ENCODE results near the gene METTL25B.

METTL25B gene

DNA sequence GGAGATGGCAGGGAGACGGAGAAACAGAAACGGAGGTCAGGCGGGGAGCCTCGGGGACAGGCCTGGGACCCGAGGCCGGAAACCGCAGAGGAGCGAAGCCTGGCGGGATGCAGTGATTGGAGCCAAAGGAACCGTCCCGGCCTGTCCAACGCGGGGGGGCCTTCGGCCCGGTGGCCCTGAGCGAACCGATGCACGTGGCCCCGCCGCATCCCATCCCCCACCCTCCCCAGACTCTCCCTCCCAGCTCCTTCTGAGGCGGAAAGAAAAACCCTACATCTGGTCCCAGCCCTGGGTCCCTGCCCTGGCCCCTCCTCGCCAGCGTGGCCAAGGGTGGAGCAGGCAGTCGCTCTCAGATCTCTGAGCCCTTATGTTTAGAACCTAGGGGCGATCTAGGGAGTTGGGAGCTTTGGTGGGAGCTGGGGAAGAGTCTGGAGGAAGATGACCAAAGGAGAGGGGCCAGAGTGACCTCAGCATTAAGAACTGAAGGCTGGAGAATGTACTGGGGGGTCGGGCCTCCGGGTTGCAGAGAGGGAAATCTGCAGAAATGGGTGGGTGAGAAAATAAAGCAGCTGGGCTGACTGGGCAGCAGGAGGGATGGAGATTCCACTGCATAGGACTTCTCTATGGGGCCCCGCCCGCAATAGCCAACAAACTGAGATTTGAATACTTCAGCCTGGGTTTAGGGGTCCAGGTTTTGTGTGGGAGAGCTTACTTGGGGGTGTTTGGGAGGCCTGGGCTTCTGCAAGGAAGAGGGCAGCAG is 21.4 kb upstream of the METTL25B start:
- TF ChIP-seq POLR2A (IDR thresholded peaks at IDR 0.05; ENCODE audit: low read depth, low read length), result no peak
- no peak for DNase-seq (ENCODE audit: insufficient read length, low spot score)
- FAIRE-seq, result no peak

- FAIRE-seq (no peak), DNase-seq (ENCODE audit: insufficient read length, low spot score) (no peak)
- TF ChIP-seq POLR2AphosphoS5 (IDR thresholded peaks at IDR 0.05; ENCODE audit: low read depth, low read length) (no peak), PAX5 (IDR thresholded peaks at IDR 0.05; ENCODE audit: insufficient read depth, low read length, severe bottlenecking) (no peak), POLR2A (IDR thresholded peaks at IDR 0.05; ENCODE audit: low read depth, low read length) (no peak), SPI1 (IDR thresholded peaks at IDR 0.05; ENCODE audit: low read depth, low read length) (no peak), POU2F2 (IDR thresholded peaks at IDR 0.05; ENCODE audit: low read depth, low read length) (no peak), TAF1 (IDR thresholded peaks at IDR 0.05; ENCODE audit: low read depth, low read length) (no peak)
Measured at GRCh38 chr1:156707417-156708217, 20.7 kb upstream of the METTL25B start.

- no peak for DNase-seq (ENCODE audit: insufficient read length, low spot score)
- TF ChIP-seq POLR2AphosphoS5 (IDR thresholded peaks at IDR 0.05; ENCODE audit: low read depth, low read length), result no peak
- no peak for TF ChIP-seq POU2F2 (IDR thresholded peaks at IDR 0.05; ENCODE audit: low read depth, low read length)
- TF ChIP-seq POLR2A (IDR thresholded peaks at IDR 0.05; ENCODE audit: low read depth, low read length), result no peak
- no peak for TF ChIP-seq PAX5 (IDR thresholded peaks at IDR 0.05; ENCODE audit: insufficient read depth, low read length, severe bottlenecking)
- TF ChIP-seq TAF1 (IDR thresholded peaks at IDR 0.05; ENCODE audit: low read depth, low read length), result no peak
- no peak for TF ChIP-seq SPI1 (IDR thresholded peaks at IDR 0.05; ENCODE audit: low read depth, low read length)
- FAIRE-seq, result no peak
Measured at GRCh38 chr1:156708218-156708661, 20.0 kb upstream of the METTL25B start.

DNA sequence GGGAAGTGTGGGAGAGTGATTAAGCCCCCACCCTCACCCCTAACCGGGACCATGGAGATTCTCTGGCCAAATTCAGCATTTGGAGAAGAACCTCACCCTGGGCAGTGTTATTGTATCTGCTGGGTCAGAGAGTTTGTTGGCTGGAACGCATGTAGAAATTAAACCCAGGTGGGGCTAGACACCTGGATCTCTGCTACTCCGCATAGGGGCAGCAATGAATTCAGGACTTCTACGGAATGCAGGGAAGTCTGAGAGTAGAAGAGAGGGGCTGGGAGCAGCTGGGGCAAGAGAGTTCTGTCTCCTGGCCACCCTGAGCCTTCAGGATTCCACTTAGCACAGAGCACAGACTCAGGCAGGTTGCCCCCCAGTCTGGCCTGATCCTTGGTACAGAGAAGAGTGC is 19.2 kb upstream of the METTL25B start:
- TF ChIP-seq SPI1 (IDR thresholded peaks at IDR 0.05; ENCODE audit: low read depth, low read length) (no peak), PAX5 (IDR thresholded peaks at IDR 0.05; ENCODE audit: insufficient read depth, low read length, severe bottlenecking) (no peak), POLR2A (IDR thresholded peaks at IDR 0.05; ENCODE audit: low read depth, low read length) (no peak), TAF1 (IDR thresholded peaks at IDR 0.05; ENCODE audit: low read depth, low read length) (no peak), POU2F2 (IDR thresholded peaks at IDR 0.05; ENCODE audit: low read depth, low read length) (no peak), POLR2AphosphoS5 (IDR thresholded peaks at IDR 0.05; ENCODE audit: low read depth, low read length) (no peak)
- DNase-seq (ENCODE audit: insufficient read length, low spot score) (no peak), FAIRE-seq (no peak)

DNA sequence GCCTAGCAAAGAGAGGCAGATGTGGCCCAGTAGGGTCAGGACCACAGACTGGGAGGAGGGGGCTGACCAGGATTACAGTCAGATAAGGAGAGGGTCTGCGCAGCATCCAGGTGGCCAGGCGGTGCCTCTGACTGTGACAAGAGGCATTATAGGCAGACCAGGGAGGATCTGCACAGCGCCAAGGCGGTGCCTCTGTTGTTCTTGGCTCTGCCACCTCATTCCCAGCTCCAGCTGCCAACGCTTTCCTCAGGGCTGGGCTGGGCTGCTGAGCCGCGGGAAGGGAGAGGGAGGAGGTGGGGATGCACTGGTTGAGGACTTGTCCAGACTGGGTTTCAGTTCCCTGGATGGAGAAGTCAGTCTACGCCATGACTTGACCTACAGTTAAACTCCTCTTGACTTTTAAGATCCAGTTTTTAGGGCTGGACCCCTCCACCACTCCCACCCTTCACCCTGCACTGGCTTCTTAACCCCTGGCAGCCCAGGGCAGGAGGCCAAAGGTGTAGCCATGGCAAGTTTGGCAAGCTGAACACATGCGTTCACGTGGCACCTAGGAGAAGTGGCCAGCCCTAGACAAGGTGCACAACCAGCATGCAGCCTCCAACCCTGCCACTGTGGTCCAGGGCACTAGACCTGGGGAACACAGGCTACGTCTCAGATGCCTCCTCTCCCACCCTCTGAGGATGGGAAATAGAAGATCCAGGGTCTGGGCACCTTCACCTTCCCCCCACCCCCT is 18.3 kb upstream of the METTL25B start:
- no peak for DNase-seq (ENCODE audit: insufficient read length, low spot score)
- no peak for FAIRE-seq
- TF ChIP-seq POU2F2 (IDR thresholded peaks at IDR 0.05; ENCODE audit: low read depth, low read length) (no peak), SPI1 (IDR thresholded peaks at IDR 0.05; ENCODE audit: low read depth, low read length) (no peak), POLR2A (IDR thresholded peaks at IDR 0.05; ENCODE audit: low read depth, low read length) (no peak), PAX5 (IDR thresholded peaks at IDR 0.05; ENCODE audit: insufficient read depth, low read length, severe bottlenecking) (no peak), TAF1 (IDR thresholded peaks at IDR 0.05; ENCODE audit: low read depth, low read length) (no peak), POLR2AphosphoS5 (IDR thresholded peaks at IDR 0.05; ENCODE audit: low read depth, low read length) (no peak)

GRCh38 chr1:156711011-156711817 is 17.1 kb upstream of the METTL25B start:
- FAIRE-seq (no peak), DNase-seq (ENCODE audit: insufficient read length, low spot score) (no peak)
- TF ChIP-seq POLR2AphosphoS5 (IDR thresholded peaks at IDR 0.05; ENCODE audit: low read depth, low read length) (no peak), POLR2A (IDR thresholded peaks at IDR 0.05; ENCODE audit: low read depth, low read length) (no peak), PAX5 (IDR thresholded peaks at IDR 0.05; ENCODE audit: insufficient read depth, low read length, severe bottlenecking) (no peak), POU2F2 (IDR thresholded peaks at IDR 0.05; ENCODE audit: low read depth, low read length) (no peak), SPI1 (IDR thresholded peaks at IDR 0.05; ENCODE audit: low read depth, low read length) (no peak), TAF1 (IDR thresholded peaks at IDR 0.05; ENCODE audit: low read depth, low read length) (no peak)

GRCh38 chr1:156712626-156713025 is 15.6 kb upstream of the METTL25B start:
- no peak for TF ChIP-seq POLR2AphosphoS5 (IDR thresholded peaks at IDR 0.05; ENCODE audit: low read depth, low read length)
- TF ChIP-seq POLR2A (IDR thresholded peaks at IDR 0.05; ENCODE audit: low read depth, low read length), result no peak
- no peak for TF ChIP-seq TAF1 (IDR thresholded peaks at IDR 0.05; ENCODE audit: low read depth, low read length)
- no peak for TF ChIP-seq SPI1 (IDR thresholded peaks at IDR 0.05; ENCODE audit: low read depth, low read length)
- TF ChIP-seq PAX5 (IDR thresholded peaks at IDR 0.05; ENCODE audit: insufficient read depth, low read length, severe bottlenecking), result no peak
- TF ChIP-seq POU2F2 (IDR thresholded peaks at IDR 0.05; ENCODE audit: low read depth, low read length), result no peak
- DNase-seq (ENCODE audit: insufficient read length, low spot score) (no peak), FAIRE-seq (no peak)

GRCh38 chr1:156714830-156715229 is 13.4 kb upstream of the METTL25B start:
- no peak for DNase-seq (ENCODE audit: insufficient read length, low spot score)
- no peak for TF ChIP-seq TAF1 (IDR thresholded peaks at IDR 0.05; ENCODE audit: low read depth, low read length)
- TF ChIP-seq POU2F2 (IDR thresholded peaks at IDR 0.05; ENCODE audit: low read depth, low read length), result no peak
- TF ChIP-seq POLR2A (IDR thresholded peaks at IDR 0.05; ENCODE audit: low read depth, low read length), result no peak
- TF ChIP-seq SPI1 (IDR thresholded peaks at IDR 0.05; ENCODE audit: low read depth, low read length), result no peak
- no peak for TF ChIP-seq POLR2AphosphoS5 (IDR thresholded peaks at IDR 0.05; ENCODE audit: low read depth, low read length)
- TF ChIP-seq PAX5 (IDR thresholded peaks at IDR 0.05; ENCODE audit: insufficient read depth, low read length, severe bottlenecking), result no peak
- FAIRE-seq, result no peak
